Right lobe of liver (tissue), 6 donors: ENCODE data around the gene IGFL4. TPM values are rescaled to one million over a fixed set of nuclear protein-coding genes. Genes with fewer than 3 reads are reported as not detected.
A peak's percentile ranks its signal among the peaks of the same experiment; 100 is the strongest.

Experiments used
- ATAC-seq, 4 donors: fragments of 200-7000 bp; cut with Tn5 transposase; one replicate each; pipeline ENCODE4 v1.9.1; 2020; ENCODE audit warnings: mild to moderate bottlenecking in 4 of 4, moderate library complexity in 4 of 4
- DNase-seq, 3 donors: peaks; one replicate each; pipeline ENCODE4 v3.0.0-alpha.2; 2020
- H3K27ac ChIP-seq, 3 donors: fragments of 200-600 bp; one replicate each; pipeline ENCODE4 v1.8.0; 2022
- H3K27me3 ChIP-seq, 2 donors: fragments of 200-600 bp; one replicate each; pipeline ENCODE4 v1.8.0; 2022
- H3K36me3 ChIP-seq, 4 donors: fragments of 200-600 bp; sonication (generic) in 1 of 4; one replicate each; pipeline versions ENCODE4 v1.5.1 to v1.8.0; 2017 to 2022; ENCODE audit warnings: control low read depth in 1 of 4
- H3K4me1 ChIP-seq, 4 donors: fragments of 200-600 bp; sonication (generic) in 1 of 4; one replicate each; pipeline versions ENCODE4 v1.5.1 to v1.8.0; 2017 to 2022; ENCODE audit warnings: control low read depth in 1 of 4
- H3K4me3 ChIP-seq, 3 donors: fragments of 200-600 bp; one replicate each; pipeline ENCODE4 v1.8.0; 2022
- H3K9me3 ChIP-seq, 4 donors: fragments of 200-600 bp; sonication (generic) in 1 of 4; one replicate each; pipeline versions ENCODE4 v1.5.1 to v1.8.0; 2017 to 2022; ENCODE audit warnings: control low read depth in 1 of 4
- POLR2A ChIP-seq: fragments of 450-650 bp; IDR thresholded peaks from one replicate; pipeline ENCODE4 v1.6.1; 2017; ENCODE audit warnings: antibody characterized with exemption, mild to moderate bottlenecking
- whole genome bisulfite sequencing: methylation state at CpG from one replicate; pipeline ENCODE4 v1.1.6; 2018; ENCODE audit warnings: low coverage, low lambda C conversion rate; ENCODE audit not compliant: insufficient coverage; ENCODE audit errors: missing lambda C conversion rate; 5-methylcytosine and 5-hydroxymethylcytosine counted together
- intact Hi-C, 2 donors: fragments of 100-400 bp; cut with DNase I; formaldehyde crosslinking; loops; one replicate each; pipeline versions ENCODE4 v1.11.2 to v1.14.1; 2022
- total RNA-seq, 6 experiments: library from RNA; depleted of rRNA in 2 of 6; stranded (reverse); fragments of >200 nt in 2 of 6; fragmentation: NEBNext Ultra II Directional in 3 of 6; extraction: Animal tissue kit (Norgen Biotek cat#: 25700) in 3 of 6; gene quantifications; one replicate each; pipeline versions ENCODE4 v1.1.0 to v1.2.4, GENCODE V29; 2016 to 2023
- TF ChIP-seq, protein P1 (sequence below), 4 donors: fragments of 200-600 bp in 3 of 4; fragments of 450-650 bp in 1 of 4; IDR thresholded peaks; one replicate each; pipeline versions ENCODE4 v1.5.1 to v1.8.0; 2016 to 2022; ENCODE audit warnings: antibody characterized with exemption in 4 of 4, mild to moderate bottlenecking in 2 of 4
- donor health status: DM: no; HTN: yes; CAD: no.
- donor health status: DM: no; HTN: no; CAD: no.
- donor health status: DM: no; HTN: no; CAD: no.
- donor health status: DM: no; HTN: yes; CAD: no.
- donor health status: DM: no; HTN: yes; CAD: no.

IGFL4 gene
- total RNA-seq, 6 experiments from 2014 or later: not detected

DNA sequence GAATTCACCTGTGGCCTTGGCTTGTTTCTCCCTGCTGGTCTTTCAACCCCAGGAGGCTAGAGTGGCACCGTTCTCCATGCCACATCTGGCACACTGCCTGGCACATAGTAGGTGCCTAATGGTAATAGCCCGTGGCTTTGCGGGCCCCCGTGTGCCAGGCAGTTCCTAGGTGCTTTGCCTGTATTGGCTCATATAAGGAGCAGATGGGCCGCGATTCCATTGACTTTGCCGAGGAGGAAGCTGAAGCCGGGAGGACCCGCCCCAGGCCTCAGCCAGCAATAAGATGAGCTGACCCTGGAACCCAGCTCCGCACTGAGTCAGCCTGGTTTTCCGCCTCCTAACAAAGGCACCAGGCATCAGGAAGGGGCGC lies 18.8 kb downstream of the IGFL4 start:
- DNase-seq (peak in 1 of 3 donors; percentile 53), ATAC-seq (no peak)
- no peaks in the 10 kb centered on the region for H3K9me3 ChIP-seq
- intact Hi-C loops: loop anchor here in 1 of 2 donors (10.0 kb wide), 1 partner anchor 53 kb away; no protein-coding TSS in a partner anchor
- H3K36me3 ChIP-seq: no peaks in the 10 kb centered on the region
- H3K4me3 ChIP-seq: no peak overlapping the region
- no peak for TF ChIP-seq POLR2A
- TF ChIP-seq, protein P1, sequence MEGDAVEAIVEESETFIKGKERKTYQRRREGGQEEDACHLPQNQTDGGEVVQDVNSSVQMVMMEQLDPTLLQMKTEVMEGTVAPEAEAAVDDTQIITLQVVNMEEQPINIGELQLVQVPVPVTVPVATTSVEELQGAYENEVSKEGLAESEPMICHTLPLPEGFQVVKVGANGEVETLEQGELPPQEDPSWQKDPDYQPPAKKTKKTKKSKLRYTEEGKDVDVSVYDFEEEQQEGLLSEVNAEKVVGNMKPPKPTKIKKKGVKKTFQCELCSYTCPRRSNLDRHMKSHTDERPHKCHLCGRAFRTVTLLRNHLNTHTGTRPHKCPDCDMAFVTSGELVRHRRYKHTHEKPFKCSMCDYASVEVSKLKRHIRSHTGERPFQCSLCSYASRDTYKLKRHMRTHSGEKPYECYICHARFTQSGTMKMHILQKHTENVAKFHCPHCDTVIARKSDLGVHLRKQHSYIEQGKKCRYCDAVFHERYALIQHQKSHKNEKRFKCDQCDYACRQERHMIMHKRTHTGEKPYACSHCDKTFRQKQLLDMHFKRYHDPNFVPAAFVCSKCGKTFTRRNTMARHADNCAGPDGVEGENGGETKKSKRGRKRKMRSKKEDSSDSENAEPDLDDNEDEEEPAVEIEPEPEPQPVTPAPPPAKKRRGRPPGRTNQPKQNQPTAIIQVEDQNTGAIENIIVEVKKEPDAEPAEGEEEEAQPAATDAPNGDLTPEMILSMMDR (IDR thresholded peaks at IDR 0.05): no peak
- H3K27ac ChIP-seq: no peak overlapping the region
- H3K27me3 ChIP-seq: peaks cover 0 to 6% of the 10 kb centered on the region in 2 donors
- WGBS: 49% methylated on average over 9 of the region's 12 CpGs
- H3K4me1 ChIP-seq: no peaks in the 10 kb centered on the region

DNA sequence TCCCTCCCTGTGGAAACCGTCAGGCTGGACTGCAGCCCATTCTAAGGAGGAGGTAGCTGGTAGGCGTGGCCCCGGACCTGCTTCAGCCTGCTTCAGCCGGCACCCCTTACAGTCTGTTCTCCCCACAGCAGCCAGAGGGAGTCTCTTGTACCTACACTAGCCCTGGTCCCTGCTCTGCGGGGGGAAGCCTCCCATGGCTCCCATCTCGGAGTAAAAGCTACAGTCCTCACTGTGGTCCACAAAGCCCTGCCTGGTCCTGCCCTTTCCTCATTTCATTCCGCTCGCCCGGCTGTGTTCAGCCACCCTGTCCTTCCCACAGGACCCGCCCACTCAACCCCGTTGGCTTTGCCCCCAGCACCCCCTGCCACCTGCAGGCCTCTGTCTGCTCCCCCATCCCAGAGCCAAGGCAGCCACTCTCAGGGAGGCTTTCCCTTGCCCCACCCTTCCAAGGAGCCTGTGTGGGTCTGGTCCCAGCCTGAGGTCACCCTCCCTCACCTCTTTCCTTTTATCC lies 19.2 kb downstream of the IGFL4 start:
- DNase-seq (peak in 1 of 3 donors; percentile 52), ATAC-seq (no peak)
- Histone ChIP-seq H3K4me1 (no peaks in the 10 kb centered on the region), H3K27ac (no peak overlapping the region), H3K4me3 (no peak overlapping the region), H3K9me3 (no peaks in the 10 kb centered on the region), H3K27me3 (peaks cover 0 to 6% of the 10 kb centered on the region in 2 donors), H3K36me3 (no peaks in the 10 kb centered on the region)
- WGBS: 0% methylated on average over 1 of the region's 11 CpGs
- intact Hi-C loops: loop anchor here in 1 of 2 donors (10.0 kb wide), 1 partner anchor 53 kb away; no protein-coding TSS in a partner anchor
- TF ChIP-seq, protein P1 (IDR thresholded peaks at IDR 0.05): no peak
- TF ChIP-seq POLR2A: no peak

DNA sequence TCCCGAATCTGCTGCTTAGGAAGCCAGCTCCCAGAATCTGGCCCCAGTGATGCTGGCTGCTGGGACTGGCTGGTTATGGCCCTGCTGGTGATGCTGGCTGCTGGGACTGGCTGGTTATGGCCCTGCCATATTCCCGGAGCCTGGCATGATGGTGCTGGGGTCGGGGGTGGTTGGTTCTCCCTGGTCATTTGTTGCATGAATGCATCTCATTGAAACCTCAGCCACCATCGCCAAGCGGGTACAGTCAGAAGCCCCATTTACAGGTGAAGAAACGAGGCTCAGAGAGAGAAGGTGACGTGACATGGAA lies 20.0 kb downstream of the IGFL4 start:
- Histone ChIP-seq H3K4me1 (peaks cover 0 to 7% (median 0%) of the 10 kb centered on the region in 4 donors), H3K9me3 (no peaks in the 10 kb centered on the region), H3K36me3 (no peaks in the 10 kb centered on the region), H3K27me3 (peaks cover 0 to 6% of the 10 kb centered on the region in 2 donors), H3K27ac (no peak overlapping the region), H3K4me3 (no peak overlapping the region)
- DNase-seq (no peak), ATAC-seq (no peak)
- WGBS: 75% methylated on average over 4 of the region's 7 CpGs
- intact Hi-C loops: loop anchor here in 1 of 2 donors (10.0 kb wide), 1 partner anchor 54 kb away; no protein-coding TSS in a partner anchor
- TF ChIP-seq, protein P1 (IDR thresholded peaks at IDR 0.05): no peak
- no peak for TF ChIP-seq POLR2A

DNA sequence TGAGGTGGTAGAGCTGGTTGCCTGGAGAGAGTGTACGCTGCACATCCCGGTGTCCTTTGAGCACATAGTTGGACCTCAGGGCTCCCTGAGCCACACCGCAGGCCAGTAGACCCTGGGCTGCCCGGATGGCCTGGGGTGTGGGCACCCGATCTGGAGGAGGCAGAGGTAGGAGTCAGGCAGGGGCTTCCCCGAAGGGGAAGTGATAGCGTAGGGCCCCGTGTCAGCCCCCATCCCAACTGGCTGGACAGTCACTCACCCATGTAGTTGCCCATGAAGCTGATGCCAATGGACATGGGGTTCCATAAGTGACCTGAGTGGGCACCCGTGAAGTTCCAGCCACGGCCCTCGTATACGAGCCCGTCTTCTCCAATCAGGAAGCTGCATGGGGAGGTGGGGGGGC lies 21.5 kb downstream of the IGFL4 start:
- ATAC-seq (no peak), DNase-seq (peak in 1 of 3 donors; percentile 45)
- peaks cover 0 to 7% of the 10 kb centered on the region in 2 donors for H3K27me3 ChIP-seq

More for the DNA sequence above, 21.5 kb downstream of the IGFL4 start:
- Histone ChIP-seq H3K4me1 (peaks cover 0 to 21% (median 0%) of the 10 kb centered on the region in 4 donors), H3K9me3 (no peaks in the 10 kb centered on the region), H3K4me3 (no peak overlapping the region), H3K36me3 (no peaks in the 10 kb centered on the region), H3K27ac (no peak overlapping the region)
- intact Hi-C loops: loop anchor here in 1 of 2 donors (10.0 kb wide), 1 partner anchor 194 kb away; no protein-coding TSS in a partner anchor
- 100% methylated on average over 3 of the region's 13 CpGs for WGBS
- TF ChIP-seq POLR2A: no peak
- TF ChIP-seq, protein P1 (IDR thresholded peaks at IDR 0.05): no peak
